Measurements from ENCODE around the gene CACNB2.

- no peak for TF ChIP-seq POLR2A (IDR thresholded peaks at IDR 0.05)
- no peak for TF ChIP-seq CTCF (IDR thresholded peaks at IDR 0.05)
Observed at GRCh38 chr10:18577823-18578685, 437.8 kb downstream of the CACNB2 start.

All from gastroesophageal sphincter (tissue), 3 donors.